T-cell (primary cell): Measurements from ENCODE around the gene HPDL. TPM values are rescaled to one million over a fixed set of nuclear protein-coding genes. Genes with fewer than 3 reads are reported as not detected.

Experiments used
- ATAC-seq, 4 experiments: fragments of 200-7000 bp in 3 of 4; fragments of 150-1000 bp in 1 of 4; cut with Tn5 transposase; replicated peaks in 1 of 4; 1 replicate in 3 of 4; 2 replicates in 1 of 4; pipeline ENCODE4 v1.10.0; 2021; ENCODE audit warnings: moderate library complexity in 3 of 4, mild to moderate bottlenecking in 2 of 4, moderate number of reproducible peaks in 1 of 4
- CTCF ChIA-PET, 2 donors: fragments of 300-600 bp; sonication (Branson Sonifier 250); formaldehyde crosslinking; loops; one replicate each; lab custom pipeline; 2022; ENCODE audit warnings: antibody characterized with exemption in 2 of 2; lab: Charles Lee
- POLR2A ChIA-PET, 2 donors: fragments of 300-600 bp; sonication (Branson Sonifier 250); formaldehyde crosslinking; loops; one replicate each; lab custom pipeline; 2022; ENCODE audit warnings: antibody characterized with exemption in 2 of 2; lab: Charles Lee
- DNase-seq, 35 experiments: peaks; one replicate each; pipeline versions ENCODE4 v3.0.0 to v3.0.0-alpha.2; 2013 to 2023
- H3K27ac ChIP-seq: one replicate; pipeline ENCODE4 v1.5.1; 2013; ENCODE audit warnings: low read length
- H3K27me3 ChIP-seq, 2 experiments: replicated peaks in 1 of 2; 1 replicate in 1 of 2; 2 replicates in 1 of 2; pipeline versions ENCODE4 v1.6.1 to v1.7.0; 2013; ENCODE audit warnings: low read length in 1 of 2, mixed read lengths in 1 of 2; ENCODE audit not compliant: control insufficient read depth in 2 of 2, insufficient read depth in 2 of 2; ENCODE audit errors: extremely low read depth in 1 of 2
- H3K36me3 ChIP-seq, 2 donors: 1 replicate in 1 of 2; 2 replicates in 1 of 2; pipeline versions ENCODE4 v1.6.1 to v1.7.0; 2013; ENCODE audit warnings: low read length in 1 of 2; ENCODE audit not compliant: control insufficient read depth in 2 of 2, insufficient read depth in 1 of 2; ENCODE audit errors: extremely low read depth in 1 of 2
- H3K4me1 ChIP-seq, 2 experiments: 1 replicate in 1 of 2; 2 replicates in 1 of 2; pipeline versions ENCODE4 v1.6.1 to v1.7.0; 2013; ENCODE audit warnings: low read length in 2 of 2, mixed read lengths in 1 of 2; ENCODE audit not compliant: insufficient read depth in 2 of 2, control insufficient read depth in 1 of 2; ENCODE audit errors: extremely low read depth in 1 of 2
- H3K4me3 ChIP-seq, 2 donors: 1 replicate in 1 of 2; 2 replicates in 1 of 2; pipeline versions ENCODE4 v1.5.1 to v1.7.0; 2013; ENCODE audit warnings: mild to moderate bottlenecking in 2 of 2, low read length in 1 of 2, moderate library complexity in 1 of 2; ENCODE audit not compliant: control insufficient read depth in 1 of 2; ENCODE audit errors: extremely low read depth in 1 of 2
- H3K9me3 ChIP-seq: 2 replicates; pipeline ENCODE4 v1.7.0; 2013
- H3K27ac Mint-ChIP-seq, 2 donors: one replicate each; pipeline ENCODE4 v1.8.0; 2020 to 2021; ENCODE audit warnings: mild to moderate bottlenecking in 2 of 2, mixed read lengths in 2 of 2
- H3K27me3 Mint-ChIP-seq, 2 donors: one replicate each; pipeline ENCODE4 v1.8.0; 2021 to 2022; ENCODE audit warnings: mixed read lengths in 2 of 2
- H3K36me3 Mint-ChIP-seq: one replicate; pipeline ENCODE4 v1.8.0; 2021; ENCODE audit warnings: mixed read lengths
- H3K4me1 Mint-ChIP-seq, 3 donors: one replicate each; pipeline ENCODE4 v1.8.0; 2020 to 2022; ENCODE audit warnings: mixed read lengths in 3 of 3, mild to moderate bottlenecking in 1 of 3
- H3K4me3 Mint-ChIP-seq, 3 donors: one replicate each; pipeline ENCODE4 v1.8.0; 2020 to 2022; ENCODE audit warnings: mild to moderate bottlenecking in 3 of 3, mixed read lengths in 3 of 3, moderate library complexity in 3 of 3
- H3K9me3 Mint-ChIP-seq, 3 donors: one replicate each; pipeline ENCODE4 v1.8.0; 2020 to 2022; ENCODE audit warnings: mixed read lengths in 3 of 3
- WGBS: methylation state at CpG from one replicate; pipeline ENCODE4 v1.1.5; 2013; ENCODE audit warnings: missing lambda C conversion rate; ENCODE audit not compliant: insufficient coverage; 5-methylcytosine and 5-hydroxymethylcytosine counted together
- total RNA-seq, 35 experiments: library from RNA in 6 of 35; stranded (reverse) in 6 of 35; fragments of 120-200 nt in 1 of 35; gene quantifications; one replicate each; pipeline versions ENCODE4 v1.2.1 to v1.2.4 and lab custom pipeline; 2013 to 2026

The HPDL gene
- total RNA-seq, 5 donors from 2014 or later (not counting 1 experiment from before 2014, with no cell fraction given): 0.21 to 2.0 (median 1.4) TPM

DNA sequence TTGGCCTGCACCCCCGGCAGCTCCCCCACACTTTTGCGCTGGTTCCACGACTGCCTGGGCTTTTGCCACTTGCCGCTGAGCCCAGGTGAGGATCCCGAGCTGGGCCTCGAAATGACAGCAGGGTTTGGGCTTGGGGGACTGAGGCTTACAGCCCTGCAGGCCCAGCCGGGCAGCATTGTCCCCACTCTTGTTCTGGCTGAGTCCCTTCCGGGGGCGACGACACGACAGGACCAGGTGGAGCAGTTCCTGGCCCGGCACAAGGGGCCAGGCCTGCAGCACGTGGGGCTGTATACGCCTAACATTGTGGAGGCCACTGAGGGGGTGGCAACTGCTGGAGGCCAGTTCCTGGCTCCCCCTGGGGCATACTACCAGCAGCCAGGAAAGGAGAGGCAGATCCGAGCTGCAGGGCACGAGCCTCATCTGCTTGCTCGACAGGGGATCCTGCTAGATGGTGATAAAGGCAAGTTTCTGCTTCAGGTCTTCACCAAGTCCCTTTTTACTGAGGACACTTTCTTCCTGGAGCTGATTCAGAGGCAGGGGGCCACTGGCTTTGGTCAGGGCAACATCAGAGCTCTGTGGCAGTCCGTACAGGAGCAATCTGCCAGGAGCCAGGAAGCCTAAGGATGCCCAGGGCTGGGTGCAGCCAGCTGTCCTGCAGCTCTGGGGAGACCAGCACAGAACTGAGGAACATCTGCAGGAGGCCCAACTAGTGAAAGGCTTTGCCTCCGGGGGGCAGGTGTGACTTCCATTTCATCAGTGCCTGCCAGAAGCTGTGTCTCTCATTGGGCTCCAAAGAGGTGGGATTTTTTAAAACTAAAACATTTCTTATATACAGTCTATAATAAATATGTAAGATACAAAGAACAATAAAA lies 1.2 kb downstream of the HPDL start:
- H3K9me3 ChIP-seq: no peaks in the 10 kb centered on the region
- ChIA-PET POLR2A (interaction anchor here (1.0 to 2.3 kb wide), 2 partner anchors 12 kb away, joined by 3 to 8 read pairs; partner anchors contain the start of genes MUTYH (in 2 of the 2) and TOE1 (in 2 of the 2)), CTCF (interaction anchor here in 1 of 2 donors (1.7 kb wide), 1 partner anchor 24 kb away, joined by 8 read pairs; no protein-coding TSS in a partner anchor)
- peaks cover 0 to 23% of the 10 kb centered on the region in 2 experiments for H3K4me1 ChIP-seq
- no peak overlapping the region for H3K27ac ChIP-seq
- Mint-ChIP-seq H3K27me3 (no peaks in the 10 kb centered on the region), H3K4me1 (peaks cover 6 to 12% (median 12%) of the 10 kb centered on the region in 3 donors), H3K36me3 (peaks cover 14% of the 10 kb centered on the region), H3K9me3 (no peaks in the 10 kb centered on the region), H3K4me3 (peak overlapping the region; percentile 62 to 80 (median 79)), H3K27ac (peak overlapping the region in 1 of 2 donors; percentile 22)
- DNase-seq (no peak), ATAC-seq (peak in 1 of 4 experiments; percentile 7)
- WGBS: 68% methylated on average over 18 of the region's 19 CpGs
- peaks cover 0 to 8% of the 10 kb centered on the region in 2 experiments for H3K27me3 ChIP-seq
- H3K4me3 ChIP-seq: peak overlapping the region; percentile 53 to 73
- H3K36me3 ChIP-seq: peaks cover 6 to 29% of the 10 kb centered on the region in 2 donors

DNA sequence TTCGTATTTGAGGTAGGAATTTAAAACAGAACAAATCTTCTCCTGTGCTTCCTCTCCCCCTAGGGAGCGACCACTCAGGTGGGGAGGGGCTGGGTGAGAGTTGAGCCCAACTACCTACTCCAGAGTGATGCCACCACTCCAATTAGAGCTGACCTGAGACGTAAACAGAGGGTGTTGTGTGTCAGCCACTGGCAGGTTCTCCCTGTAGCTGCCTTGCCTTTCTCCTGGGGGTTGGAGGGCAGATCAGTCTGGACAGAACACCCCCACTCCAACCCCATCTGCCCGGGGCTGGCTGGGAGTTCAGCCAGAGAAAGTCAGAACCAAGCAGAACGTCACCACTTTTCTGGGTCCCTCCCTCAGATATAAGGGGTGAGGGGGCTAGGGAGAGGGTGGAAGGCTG lies 2.0 kb downstream of the HPDL start:
- ATAC-seq (no peak), DNase-seq (no peak)
- ChIA-PET CTCF (no interaction called here), POLR2A (no interaction called here)
- Mint-ChIP-seq H3K36me3 (peaks cover 22% of the 10 kb centered on the region), H3K27ac (no peak overlapping the region), H3K9me3 (no peaks in the 10 kb centered on the region), H3K4me3 (peak overlapping the region in 2 of 3 donors; percentile 14 to 29), H3K4me1 (peaks cover 6 to 12% (median 12%) of the 10 kb centered on the region in 3 donors), H3K27me3 (no peaks in the 10 kb centered on the region)
- Histone ChIP-seq H3K9me3 (no peaks in the 10 kb centered on the region), H3K4me1 (peaks cover 0 to 23% of the 10 kb centered on the region in 2 experiments), H3K27ac (no peak overlapping the region), H3K36me3 (peaks cover 13 to 36% of the 10 kb centered on the region in 2 donors), H3K4me3 (no peak overlapping the region), H3K27me3 (peaks cover 0 to 8% of the 10 kb centered on the region in 2 experiments)
- WGBS: no CpG with 5 or more reads among the region's 5 CpGs

DNA sequence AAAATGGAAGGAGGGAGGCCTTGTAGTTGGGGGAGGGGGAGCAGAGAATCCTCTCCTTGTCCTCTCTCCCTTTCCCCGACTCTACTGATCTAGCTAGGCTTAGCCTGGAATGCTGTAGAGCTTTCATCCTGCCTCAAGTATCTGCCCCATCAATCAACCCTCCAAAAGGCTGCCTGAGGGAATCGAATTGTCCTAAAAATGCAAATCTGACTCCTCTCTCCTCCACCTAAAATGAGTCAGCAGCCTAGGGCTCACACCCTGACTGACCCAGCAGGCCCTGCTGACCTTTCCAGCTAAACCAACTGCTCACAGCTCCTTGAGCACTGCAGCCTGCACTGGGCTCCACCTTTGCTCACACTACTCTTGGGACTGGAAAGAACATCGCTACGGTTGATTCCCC lies 2.8 kb downstream of the HPDL start:
- 91% methylated on average over 3 of the region's 4 CpGs for WGBS
- H3K4me1 Mint-ChIP-seq: peaks cover 11 to 18% (median 16%) of the 10 kb centered on the region in 3 donors
- Histone ChIP-seq H3K27ac (no peak overlapping the region), H3K4me3 (no peak overlapping the region), H3K27me3 (peaks cover 0 to 8% of the 10 kb centered on the region in 2 experiments), H3K9me3 (no peaks in the 10 kb centered on the region), H3K36me3 (peaks cover 14 to 40% of the 10 kb centered on the region in 2 donors), H3K4me1 (peaks cover 0 to 28% of the 10 kb centered on the region in 2 experiments)
- no peak overlapping the region for H3K4me3 Mint-ChIP-seq
- H3K9me3 Mint-ChIP-seq: no peaks in the 10 kb centered on the region
- DNase-seq (no peak), ATAC-seq (no peak)
- ChIA-PET POLR2A (interaction anchor here (0.6 to 0.7 kb wide), 2 partner anchors 11 to 16 kb away, joined by 3 to 4 read pairs; partner anchors contain the start of genes MUTYH (in 1 of the 2) and TOE1 (in 1 of the 2)), CTCF (interaction anchor here (0.6 to 0.7 kb wide), 2 partner anchors 15 to 611 kb away, joined by 3 read pairs; no protein-coding TSS in a partner anchor)
- H3K27ac Mint-ChIP-seq: no peak overlapping the region
- peaks cover 26% of the 10 kb centered on the region for H3K36me3 Mint-ChIP-seq
- H3K27me3 Mint-ChIP-seq: no peaks in the 10 kb centered on the region

DNA sequence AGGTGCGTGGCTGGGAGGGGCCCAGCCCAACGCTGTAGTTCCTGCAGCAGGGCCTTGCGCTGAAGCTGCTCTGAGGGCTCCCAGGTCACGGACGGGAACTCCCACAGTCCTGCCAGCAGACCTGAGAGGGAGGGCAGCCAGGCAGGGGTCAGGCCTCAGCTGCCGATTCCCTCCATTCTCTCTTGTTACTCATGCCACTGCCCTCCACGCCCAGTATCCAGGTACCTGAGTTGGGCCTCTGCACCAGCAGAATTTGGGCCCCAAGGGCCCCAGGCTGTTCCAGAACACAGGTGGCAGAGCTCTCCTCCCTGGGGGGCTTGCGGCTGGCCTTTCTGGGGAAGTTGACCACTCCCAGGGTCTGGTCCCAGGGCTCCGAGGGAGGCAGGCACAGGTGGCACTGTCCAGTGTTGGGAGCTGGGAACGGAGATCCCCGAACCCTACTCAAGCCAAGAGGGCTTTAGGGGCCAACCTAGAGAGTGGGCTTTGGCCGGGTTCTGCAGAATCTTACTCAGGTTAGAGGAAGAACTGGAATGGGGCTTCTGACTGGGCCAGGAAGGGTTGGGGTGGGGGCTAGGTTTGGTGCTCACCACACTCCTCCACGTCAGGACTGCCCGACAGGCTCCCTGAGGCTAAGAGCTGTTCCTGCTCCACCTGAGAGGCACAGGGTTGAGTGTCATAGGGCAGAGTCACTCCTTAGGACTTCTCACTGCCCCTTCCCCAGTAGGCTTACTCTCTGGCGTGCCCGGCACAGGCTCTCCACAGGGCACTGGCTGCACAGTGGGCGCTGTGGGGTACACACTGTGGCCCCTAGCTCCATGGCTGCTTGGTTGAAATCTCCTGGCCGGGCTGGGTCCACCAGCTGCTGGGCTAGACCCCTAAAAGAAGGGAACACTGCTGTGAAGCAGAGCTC lies 5.0 kb downstream of the HPDL start:
- no peak overlapping the region for H3K27ac Mint-ChIP-seq
- CTCF ChIA-PET: interaction anchor here in 1 of 2 donors (0.6 kb wide), 1 partner anchor 67 kb away, joined by 3 read pairs; no protein-coding TSS in a partner anchor
- peaks cover 16 to 40% of the 10 kb centered on the region in 2 donors for H3K36me3 ChIP-seq
- peaks cover 0 to 8% of the 10 kb centered on the region in 2 experiments for H3K27me3 ChIP-seq
- peaks cover 0 to 22% of the 10 kb centered on the region in 2 experiments for H3K4me1 ChIP-seq
- no peaks in the 10 kb centered on the region for H3K27me3 Mint-ChIP-seq
- DNase-seq (no peak), ATAC-seq (no peak)
- no peak overlapping the region for H3K4me3 Mint-ChIP-seq
- H3K36me3 Mint-ChIP-seq: peaks cover 27% of the 10 kb centered on the region
- peaks cover 26 to 34% (median 30%) of the 10 kb centered on the region in 3 donors for H3K4me1 Mint-ChIP-seq
- 95% methylated on average over 14 of the region's 18 CpGs for WGBS
- no peak overlapping the region for H3K4me3 ChIP-seq
- no peak overlapping the region for H3K27ac ChIP-seq
- no peaks in the 10 kb centered on the region for H3K9me3 ChIP-seq
- H3K9me3 Mint-ChIP-seq: no peaks in the 10 kb centered on the region
- POLR2A ChIA-PET: interaction anchor here (0.5 to 0.7 kb wide), 2 partner anchors 10 to 34 kb away, joined by 3 read pairs; no protein-coding TSS in a partner anchor

DNA sequence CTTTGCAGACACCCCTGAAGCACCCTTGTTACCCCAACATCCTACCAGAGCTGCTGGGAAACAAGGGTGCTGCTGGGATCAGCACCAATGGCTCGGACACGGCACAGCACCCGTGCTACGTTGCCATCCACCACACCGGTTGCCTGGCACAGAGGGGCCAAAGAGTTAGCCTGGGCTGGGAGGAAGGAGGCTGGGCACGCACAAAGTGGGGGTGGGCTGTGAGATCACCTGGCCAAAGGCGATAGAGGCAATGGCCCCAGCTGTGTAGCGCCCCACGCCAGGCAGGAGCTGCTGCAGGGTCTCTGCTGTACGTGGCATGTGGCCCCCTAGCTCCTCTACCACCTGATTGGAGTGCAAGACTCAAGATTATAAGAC lies 5.6 kb downstream of the HPDL start:
- H3K9me3 ChIP-seq: no peaks in the 10 kb centered on the region
- H3K4me1 ChIP-seq: peaks cover 0 to 15% of the 10 kb centered on the region in 2 experiments
- ChIA-PET CTCF (interaction anchor here in 1 of 2 donors (0.6 kb wide), 1 partner anchor 67 kb away, joined by 3 read pairs; no protein-coding TSS in a partner anchor), POLR2A (interaction anchor here in 1 of 2 donors (0.7 kb wide), 1 partner anchor 9 kb away, joined by 3 read pairs; no protein-coding TSS in a partner anchor)
- Mint-ChIP-seq H3K4me1 (peaks cover 26 to 34% (median 33%) of the 10 kb centered on the region in 3 donors), H3K36me3 (peaks cover 27% of the 10 kb centered on the region), H3K4me3 (no peak overlapping the region), H3K9me3 (no peaks in the 10 kb centered on the region), H3K27me3 (no peaks in the 10 kb centered on the region), H3K27ac (no peak overlapping the region)
- H3K27ac ChIP-seq: no peak overlapping the region
- no peak overlapping the region for H3K4me3 ChIP-seq
- H3K27me3 ChIP-seq: peaks cover 0 to 6% of the 10 kb centered on the region in 2 experiments
- WGBS: 95% methylated on average over 6 of the region's 10 CpGs
- peak in 1 of 4 experiments; percentile 13 for ATAC-seq
- DNase-seq: no peak
- peaks cover 16 to 40% of the 10 kb centered on the region in 2 donors for H3K36me3 ChIP-seq
